HG03354 (cell line): ENCODE measurements around the gene FUT7.
A peak's percentile ranks its signal among the peaks of the same experiment; 100 is the strongest.
"Not testable (repeated sequence)": the region's sequence is repeated elsewhere in the genome, so short reads cannot be mapped to it uniquely, and the experiment has no call there.

Source experiments
- ATAC-seq: cut with Tn5 transposase; IDR thresholded peaks from one replicate; pipeline ENCODE4 v1.9.1; 2021; ENCODE audit warnings: mild to moderate bottlenecking; ENCODE audit not compliant: unreplicated experiment, poor library complexity, severe bottlenecking

FUT7 gene

DNA sequence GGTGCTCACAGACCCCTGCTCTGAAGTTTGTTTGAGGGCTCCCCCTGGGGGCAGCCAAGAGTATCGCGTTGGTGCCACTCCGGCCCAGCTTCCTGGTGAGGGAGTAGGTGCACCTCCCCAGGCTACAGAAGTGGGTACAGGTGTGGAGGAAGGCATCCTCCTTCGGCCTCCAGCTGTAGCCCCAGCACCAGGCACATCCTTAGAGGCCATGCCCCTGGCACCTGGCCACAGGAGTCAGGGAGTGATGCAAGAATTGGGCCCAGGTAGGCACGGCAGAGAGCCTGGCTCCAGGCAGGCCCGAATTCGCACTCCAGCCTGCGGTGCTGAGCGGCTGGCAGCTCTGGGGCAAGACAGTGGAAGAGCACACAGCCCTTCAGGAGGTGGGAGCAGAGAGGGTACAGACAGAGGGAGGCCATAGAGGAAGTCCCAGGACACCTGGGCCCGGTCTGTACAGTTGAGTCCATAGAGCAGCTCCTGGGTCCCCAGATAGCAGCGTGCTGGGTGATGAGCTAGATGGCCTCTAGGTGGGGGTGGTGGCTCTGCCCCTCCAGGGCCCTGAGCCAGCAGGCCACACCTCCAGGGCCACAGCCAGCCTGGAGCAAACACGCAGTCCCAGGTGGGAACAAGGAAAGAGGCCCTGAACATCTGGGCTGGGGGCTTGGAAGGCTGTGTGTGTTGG, 36.1 kb upstream of the FUT7 start:
- ATAC-seq, result peak; percentile 41

DNA sequence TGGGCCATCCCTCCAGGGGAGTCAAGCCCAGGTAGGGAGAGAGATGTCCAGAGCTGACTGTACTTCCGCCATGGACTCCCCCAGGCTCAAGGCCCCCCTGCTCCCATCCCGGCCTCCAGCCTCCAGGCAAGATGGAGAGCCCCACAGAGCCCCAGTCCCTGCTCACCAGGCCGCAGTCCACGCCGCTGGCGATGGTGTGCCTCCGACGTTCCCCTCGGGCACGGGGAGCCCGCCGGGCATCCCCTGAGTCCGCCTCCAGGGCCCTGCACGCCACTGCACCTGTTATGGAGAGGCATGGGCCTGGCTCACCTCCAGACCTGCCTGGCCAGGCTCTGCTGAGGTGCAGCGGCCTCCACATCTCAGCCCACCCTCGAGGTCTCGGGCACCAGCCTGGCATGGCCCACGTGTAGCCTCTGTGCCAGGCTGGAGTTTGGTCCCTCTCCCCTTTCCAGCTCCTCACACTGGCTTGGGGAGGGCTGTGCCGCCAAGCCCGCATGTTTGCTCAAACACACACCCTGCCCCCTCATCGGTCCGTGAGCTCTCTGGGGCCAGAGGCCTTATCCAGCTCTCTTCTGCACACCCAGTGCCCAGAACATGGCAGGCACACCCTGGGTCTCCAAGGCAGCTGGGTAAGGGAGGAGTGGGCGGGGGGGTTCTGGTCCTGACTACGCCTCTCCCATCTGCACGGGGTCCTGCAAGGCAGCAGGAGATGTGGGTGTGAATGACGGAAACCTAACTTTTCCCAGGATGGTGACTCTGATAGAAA, 34.4 kb upstream of the FUT7 start:
- ATAC-seq, result no peak

DNA sequence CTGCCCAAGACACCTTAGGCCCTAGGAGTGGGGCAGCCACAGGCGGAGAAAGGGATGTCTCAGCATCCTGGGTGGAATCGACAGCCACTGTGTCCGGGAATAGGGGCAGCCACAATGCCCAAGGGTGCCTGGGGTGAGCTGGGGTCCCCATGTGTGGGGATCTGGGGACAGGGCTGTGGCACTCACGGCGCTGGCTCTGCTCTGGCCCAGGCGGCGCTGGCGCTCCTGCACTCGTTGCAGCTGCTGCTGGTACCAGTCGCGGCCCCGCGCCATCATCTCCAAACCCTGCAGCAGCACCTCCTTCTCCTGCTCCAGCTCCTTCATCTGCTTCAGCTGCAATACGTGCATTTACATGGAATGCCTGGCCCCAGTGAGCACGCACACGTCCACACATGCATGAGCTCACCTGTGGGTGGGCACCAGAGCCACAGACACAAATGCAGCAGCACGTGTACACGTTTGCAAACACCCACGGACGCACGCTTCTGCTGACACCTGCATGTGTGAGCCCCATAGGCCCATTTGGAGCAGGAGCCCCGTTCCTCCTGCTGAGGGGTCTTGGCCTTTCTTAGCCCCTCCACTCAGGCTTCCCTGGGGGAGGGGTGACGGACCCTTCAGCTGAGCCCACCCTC, 33.6 kb upstream of the FUT7 start:
- ATAC-seq, result no peak

DNA sequence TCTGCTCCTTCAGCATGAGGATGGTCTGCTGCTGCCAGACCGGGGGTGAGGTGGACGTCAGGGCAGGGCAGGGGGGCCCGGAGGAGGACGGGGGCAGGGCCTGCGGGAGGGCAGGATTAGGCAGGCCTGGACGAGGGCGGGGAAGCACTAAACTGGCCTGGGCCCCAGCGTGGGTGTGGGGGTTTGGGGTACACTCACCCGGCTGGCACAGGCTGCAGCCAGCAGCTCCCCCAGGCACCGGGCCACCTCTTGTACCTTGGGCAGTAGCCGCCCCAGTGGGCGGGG, 32.9 kb upstream of the FUT7 start:
- ATAC-seq, result no peak

DNA sequence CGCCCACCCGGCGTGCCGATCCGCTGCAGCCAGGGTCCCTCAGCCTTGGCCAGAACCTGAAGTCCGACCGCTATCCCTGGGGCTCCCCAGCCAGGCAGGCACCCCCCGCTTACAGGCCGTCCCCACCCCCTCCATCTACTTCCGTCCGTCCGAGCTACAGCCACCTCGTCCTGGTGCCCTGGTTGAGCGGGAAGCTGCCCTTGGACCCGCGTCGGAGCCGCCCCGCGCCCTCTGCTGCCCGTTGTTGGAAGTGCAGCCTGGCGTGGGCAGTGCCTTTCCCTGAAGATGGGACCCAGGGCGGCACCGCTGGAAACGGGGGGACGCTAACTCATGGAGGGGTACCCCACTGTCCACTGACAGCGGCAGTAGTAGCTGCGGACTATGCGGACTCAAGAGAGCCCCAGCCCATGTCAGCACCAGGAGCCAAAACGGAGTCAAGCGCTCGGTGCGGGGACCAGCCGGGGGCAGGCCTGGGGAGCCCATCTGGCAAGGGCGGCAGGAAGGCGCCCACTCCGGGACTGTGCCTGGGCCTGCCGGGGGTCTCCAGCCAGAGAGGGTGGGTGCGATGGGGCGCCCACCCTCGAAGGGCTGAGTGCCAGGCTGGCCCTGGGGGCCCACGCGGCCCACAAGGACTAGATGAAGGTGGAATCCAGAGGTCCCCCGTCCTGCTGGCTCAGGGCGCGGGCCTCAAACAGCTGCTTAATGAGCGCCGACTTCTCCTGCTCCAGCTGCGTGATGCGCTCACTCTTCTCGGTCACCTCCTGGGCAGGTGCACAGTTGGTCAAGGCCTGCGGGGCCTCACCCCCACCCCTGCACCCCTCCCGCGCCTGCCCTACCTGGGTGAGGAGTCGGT, 32.4 kb upstream of the FUT7 start:
- no peak for ATAC-seq

DNA sequence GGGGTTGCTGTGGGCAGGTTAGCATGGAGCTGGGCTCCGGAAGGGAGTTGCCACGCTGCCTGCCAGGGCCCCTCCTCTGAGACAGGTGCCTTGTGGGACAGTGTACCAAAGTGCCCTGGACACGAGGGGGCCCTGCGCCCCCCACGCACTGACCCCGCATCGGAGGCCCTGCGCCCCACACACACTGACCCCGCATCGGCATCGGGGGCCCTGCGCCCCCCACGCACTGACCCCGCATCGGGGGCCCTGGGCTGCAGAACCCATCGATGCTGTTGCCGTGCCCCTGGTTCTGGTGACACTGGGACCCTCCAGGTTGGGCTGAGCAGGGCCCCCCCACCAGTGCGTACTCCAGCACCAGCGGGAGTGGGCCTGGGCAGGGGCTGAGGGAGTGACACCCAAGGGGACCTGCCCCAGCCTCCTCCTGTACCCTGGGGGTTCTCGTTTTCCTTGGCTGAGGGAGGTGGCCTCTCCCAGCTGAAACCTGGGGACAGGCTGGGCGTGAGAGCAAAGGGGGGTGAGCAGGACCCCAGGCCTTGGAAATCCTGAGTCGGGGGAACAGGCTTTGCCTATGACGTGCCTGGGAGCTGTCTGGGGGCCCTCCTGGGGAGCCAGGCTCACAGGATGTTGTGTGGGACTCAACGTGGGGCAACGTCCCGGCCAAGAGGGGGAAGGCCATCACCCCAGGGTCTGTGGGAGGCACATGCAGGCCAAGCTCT, 31.6 kb upstream of the FUT7 start:
- ATAC-seq, result no peak

DNA sequence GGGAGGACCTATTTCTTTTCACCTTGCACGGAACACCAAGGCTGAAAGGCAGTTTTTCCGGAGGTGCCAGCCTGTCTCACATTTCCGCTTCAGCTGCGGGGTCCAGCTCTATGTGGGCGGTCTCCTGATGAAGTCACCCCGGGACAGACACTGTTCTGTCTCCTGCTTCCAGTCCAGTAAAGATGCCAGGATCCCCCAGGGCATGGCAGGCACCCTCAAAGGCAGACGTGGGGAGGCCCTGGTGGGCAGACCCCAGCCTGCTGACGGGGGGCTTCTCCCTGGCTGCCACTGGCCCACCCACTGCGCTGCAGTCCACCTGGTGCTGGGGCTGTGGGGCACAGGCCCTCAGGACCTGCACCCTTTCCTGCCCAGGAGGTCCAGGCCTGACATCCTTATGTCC, 30.9 kb upstream of the FUT7 start:
- not testable (repeated sequence) for ATAC-seq

DNA sequence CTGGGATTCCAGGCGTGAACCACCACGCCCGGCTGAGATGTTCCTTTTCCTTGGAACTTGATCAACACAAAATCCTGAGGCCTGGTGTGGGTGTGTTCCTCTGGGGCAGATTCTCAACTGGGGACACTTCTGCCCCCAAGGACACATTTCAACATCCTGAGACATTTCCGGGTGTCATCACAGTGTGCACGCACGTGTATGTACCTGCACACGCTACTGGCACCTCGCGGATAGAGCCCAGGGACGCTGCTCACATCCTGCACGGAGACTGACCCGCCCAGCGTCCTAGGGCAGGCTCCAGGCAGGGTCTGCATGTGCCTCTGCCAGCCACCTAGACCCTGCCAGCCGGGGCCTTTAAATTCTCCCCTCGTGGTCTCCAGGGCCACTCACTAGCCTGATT, 30.5 kb upstream of the FUT7 start:
- no peak for ATAC-seq

DNA sequence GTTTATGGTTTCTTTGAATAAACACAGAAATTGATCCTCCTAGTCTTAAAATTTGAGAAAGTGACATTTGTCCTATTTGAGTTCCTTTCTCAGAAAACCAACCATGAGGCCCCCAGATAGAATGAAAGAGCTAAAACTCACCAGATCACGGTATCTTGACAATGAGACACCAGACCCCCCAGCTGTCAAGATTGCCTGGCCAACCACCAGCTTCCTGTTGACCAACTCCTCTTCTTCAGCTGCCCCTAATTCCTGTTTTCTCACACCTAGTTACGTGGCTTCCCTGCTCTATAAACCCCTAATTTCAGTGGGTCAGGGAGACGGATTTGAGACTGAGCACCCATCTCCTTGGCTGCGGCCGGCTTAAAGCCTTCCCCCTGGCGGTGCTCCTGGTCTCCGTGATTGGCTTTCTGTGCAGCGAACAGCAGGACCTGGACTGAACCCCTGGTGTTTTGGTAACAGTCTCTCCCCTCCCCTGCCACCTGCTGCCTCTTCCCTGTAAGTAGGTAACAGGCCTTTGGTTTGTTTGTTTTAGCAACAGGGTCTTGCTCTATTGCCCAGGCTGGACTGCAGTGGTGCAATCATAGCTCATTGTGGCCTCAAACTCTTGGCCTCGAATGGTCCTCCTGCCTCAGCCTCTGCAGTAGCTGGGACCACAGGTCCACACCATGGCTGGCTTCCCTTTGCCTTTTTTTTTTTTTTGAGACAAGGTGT, 26.8 kb upstream of the FUT7 start:
- ATAC-seq, result no peak

DNA sequence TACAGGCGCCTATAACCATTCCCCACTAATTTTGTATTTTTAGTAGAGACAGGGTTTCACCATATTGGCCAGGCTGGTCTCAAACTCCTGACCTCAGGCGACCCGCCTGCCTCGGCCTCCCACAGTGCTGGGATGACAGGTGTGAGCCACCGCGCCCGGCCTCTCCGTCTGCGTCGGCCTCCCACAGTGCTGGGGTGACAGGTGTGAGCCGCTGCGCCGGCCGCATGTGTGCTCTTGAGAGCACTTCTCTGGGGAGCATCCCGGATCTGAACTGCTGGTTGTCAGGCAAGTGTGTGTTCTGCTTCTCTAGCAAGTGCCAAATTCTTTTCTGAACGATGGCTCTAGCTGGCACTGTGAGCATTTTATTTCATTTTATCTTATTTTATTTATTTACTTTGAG, 25.7 kb upstream of the FUT7 start:
- no peak for ATAC-seq

DNA sequence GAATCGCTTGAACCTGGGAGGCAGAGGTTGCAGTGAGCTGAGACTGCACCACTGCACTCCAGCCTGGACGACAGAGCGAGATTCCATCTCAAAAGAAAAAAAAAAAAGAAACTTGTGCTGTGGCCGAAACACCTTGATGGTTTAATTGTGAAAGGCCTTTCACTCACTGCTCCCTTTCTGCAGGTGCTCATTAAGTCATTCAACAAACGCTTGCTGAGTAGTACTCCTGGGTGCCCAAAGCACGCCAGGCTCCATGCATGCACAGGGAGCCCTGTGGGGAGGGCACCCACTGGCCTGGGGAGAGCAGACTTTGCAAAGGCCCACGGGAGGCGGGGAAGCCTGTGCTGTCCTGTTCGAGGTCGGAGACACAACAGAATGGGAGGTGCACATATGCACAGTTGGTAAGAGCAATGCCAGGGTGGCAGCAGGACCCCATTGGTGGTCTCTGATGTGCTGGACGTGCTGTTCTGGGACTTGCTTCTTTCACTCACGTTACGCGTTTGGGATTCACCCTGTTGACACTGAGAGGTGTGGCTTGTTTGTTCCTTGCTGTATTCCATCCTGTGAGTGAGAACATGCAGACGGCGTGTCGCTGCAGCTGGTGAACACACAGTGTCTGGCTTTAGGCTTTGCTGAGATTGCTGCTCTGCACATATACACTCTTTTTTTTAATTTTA, 25.0 kb upstream of the FUT7 start:
- ATAC-seq, result no peak

DNA sequence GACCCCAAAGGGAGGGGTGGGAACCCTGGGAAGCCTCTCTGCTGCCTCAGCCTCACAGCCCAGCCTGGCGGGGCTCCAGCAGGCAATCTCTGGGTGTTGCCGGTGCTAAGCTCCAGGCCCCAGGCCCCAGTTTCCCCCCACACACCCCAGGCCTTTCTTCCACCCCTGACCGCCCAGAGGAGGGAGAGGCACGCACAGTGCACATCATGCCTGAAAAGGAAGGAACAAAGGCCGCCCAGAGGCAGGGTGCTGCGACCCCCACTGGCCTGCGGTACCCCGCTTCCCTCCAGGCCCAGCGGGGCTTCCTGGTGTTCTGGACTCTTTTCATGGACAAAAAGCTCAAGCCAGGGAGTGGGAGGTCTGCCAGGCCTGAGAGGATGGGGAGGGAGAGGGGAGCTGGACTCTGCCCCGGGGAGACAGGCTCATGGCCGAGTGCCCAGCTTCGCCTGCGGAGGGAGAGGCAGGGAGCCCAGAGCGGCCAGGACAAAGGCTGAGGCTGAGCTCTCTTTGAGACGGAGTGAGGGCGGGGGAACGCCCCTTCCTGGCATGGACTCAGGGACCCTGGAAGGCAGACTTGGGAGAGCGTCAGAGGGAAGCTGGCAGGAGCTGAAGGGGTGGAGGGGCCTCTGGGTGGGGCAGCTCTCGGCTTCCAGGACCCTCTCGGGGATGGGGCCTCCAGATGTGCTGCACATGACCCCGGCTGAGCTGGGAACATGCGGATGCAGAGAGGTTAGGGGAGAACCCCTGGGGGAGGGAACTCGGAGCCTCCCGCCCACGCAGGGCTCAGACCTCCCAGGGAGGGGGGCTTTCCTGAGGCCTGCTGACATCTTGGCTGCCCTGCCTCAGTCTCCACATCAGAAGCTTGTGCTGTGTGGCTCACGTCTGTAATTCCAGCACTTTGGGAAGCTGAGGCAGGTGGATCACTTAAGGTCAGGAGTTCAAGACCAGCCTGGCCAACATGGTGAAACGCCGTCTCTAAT, 23.8 kb upstream of the FUT7 start:
- ATAC-seq, result no peak

DNA sequence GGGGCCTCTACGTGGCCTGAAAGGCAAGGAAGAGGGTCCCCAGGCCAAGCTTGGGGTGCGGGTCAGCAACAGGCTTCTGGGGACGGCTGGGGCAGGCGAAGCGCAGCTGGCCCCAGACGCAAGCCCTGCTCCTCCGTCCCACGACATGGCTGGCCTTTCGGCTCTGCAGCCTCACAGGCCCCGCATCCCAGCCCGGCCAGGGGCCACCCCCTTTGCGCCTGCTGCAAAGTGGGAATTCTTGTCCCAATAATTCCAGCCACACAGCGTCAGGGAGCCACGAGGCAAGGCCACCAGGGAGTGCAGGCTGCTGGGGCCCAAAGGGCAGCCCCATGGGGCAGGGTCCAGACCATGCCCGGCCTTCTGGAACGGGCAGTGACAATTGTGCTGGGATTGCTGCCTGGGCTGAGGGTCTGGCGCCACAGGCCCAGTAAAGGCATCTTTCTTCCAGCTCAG, 23.1 kb upstream of the FUT7 start:
- no peak for ATAC-seq

DNA sequence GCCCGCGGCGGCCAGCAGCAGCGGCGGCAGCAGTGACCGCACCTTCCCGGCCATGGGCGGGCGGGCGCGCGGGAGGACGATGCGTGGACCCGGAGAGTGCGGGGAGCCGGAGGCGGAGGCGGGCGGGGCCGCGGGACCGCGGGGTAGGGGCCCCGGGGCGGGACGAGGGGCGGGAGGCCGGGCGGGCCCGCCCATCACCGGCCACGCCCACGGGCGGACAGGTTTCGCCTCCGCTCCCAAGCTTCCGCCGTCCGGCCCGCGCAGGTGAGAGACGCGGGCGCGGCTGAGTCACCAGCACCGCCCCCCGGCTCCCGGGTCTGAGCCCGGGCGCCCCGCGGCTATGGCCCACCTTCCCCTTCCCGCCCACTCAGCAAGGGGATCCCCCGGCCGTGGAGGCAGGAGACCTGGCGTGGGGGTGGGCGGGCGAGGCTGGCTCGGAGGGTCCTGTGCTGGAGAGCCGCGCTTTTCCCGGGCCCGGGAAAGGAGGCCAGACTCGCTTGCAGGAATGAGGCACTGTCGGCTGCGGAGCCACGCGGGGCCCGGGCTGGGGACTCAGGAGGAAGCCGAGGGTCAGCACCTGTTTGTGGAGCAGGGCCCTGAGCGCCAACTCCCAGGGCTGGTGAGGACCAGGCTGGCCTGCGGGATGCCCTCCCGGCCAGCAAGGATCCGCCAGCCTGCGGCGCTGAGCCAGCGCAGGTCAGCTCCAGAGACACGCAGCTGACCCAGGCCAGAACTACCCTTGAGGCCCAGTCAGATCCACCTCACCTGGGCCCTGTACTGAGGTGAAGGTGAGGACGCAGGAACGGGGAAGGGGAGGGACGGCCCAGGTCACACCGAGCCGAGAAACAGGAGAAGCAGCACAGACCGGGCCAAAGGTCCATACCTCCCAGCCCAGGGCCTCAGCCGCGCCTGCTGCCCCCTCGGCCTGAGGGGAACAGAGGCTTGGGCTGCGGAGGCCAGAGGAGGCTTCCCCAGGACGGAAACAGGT, 22.4 kb upstream of the FUT7 start, which contains the start of gene ENTPD2:
Gene ENTPD2 (minus strand): TSS at position 118 of the 988 bp plus-strand sequence. CDS start 64 bp downstream, at position 54.
- no peak for ATAC-seq

DNA sequence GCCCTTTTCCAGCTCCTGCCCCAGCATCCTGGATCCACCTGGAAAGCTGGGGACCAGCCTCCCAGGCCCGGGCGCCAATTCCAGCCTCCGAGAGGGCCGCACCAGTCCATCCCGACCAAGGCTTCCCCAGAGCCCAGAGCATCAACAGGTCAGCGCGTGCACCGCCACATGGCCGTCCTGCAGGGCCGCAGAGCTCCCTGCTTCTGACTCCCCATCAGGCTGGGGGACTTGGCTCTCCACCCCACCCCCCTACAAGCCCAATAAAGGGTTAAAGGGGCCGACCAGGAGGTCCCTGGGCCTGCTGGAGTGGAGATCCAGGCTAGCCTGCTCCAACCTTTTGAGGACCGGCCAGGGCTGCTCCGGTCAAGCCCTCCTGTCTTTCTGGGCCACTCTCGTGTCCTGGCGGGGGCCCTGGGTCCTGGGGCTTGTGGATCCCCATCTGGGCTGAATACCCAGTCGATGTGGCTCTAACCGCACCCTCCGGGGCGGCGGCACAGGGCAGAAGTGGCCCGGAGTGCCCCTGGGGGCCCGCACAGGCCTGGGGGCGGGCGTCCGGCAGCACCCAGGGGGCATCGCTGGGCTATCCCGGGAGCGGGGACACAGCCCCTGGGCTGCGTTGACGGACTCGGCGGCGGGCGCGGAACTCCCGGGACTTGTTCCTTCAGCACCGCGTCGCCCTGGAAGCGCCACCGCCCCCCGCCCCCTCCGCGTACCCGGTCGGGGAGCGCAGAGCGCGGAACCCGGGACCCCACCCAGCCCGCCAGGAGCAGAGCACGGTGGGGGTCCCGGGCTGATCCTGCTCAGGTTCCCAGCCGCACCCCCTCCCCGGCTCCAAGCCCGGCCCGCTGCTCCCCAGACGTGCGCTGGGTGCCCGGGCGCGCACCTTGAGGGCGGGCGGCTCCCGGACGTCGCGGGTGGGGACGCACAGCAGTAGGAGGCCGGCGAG, 21.4 kb upstream of the FUT7 start:
- no peak for ATAC-seq
